ENCODE results near the gene STK10. TPM values are rescaled to one million over a fixed set of nuclear protein-coding genes. Genes with fewer than 3 reads are reported as not detected.
A peak's percentile ranks its signal among the peaks of the same experiment; 100 is the strongest.

The STK10 gene
- polyA plus RNA-seq, 1 experiment, result 14.3 TPM

DNA sequence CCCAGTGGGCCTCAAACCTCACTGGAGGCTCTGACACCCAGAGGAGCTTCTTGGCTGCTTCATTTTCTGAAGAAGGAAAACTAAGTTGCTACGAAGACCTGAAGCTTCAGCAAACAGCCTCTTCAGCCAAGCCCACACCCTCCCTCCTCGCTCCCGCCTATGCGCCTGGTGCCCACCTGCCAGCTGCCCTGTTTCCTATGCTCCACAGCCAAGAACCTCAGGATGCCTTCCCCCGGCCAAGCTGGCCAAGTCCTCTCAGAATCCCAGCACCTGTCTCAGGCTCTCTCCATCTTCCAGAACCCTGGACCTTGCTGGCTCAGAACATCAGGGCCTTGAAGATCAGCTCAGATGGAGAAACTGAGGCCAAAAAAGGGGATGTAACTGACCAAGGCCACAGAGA, 60.4 kb downstream of the STK10 start:
- DNase-seq (ENCODE audit: low read depth), result no peak
- POLR2A ChIA-PET, result no interaction called here
- H3K4me3 ChIP-seq (ENCODE audit: low read depth, low read length), result no peak overlapping the region
- H3K27me3 ChIP-seq (ENCODE audit: control insufficient read depth, insufficient read depth, low read length), result no peaks in the 10 kb centered on the region
- TF ChIP-seq, protein P1, sequence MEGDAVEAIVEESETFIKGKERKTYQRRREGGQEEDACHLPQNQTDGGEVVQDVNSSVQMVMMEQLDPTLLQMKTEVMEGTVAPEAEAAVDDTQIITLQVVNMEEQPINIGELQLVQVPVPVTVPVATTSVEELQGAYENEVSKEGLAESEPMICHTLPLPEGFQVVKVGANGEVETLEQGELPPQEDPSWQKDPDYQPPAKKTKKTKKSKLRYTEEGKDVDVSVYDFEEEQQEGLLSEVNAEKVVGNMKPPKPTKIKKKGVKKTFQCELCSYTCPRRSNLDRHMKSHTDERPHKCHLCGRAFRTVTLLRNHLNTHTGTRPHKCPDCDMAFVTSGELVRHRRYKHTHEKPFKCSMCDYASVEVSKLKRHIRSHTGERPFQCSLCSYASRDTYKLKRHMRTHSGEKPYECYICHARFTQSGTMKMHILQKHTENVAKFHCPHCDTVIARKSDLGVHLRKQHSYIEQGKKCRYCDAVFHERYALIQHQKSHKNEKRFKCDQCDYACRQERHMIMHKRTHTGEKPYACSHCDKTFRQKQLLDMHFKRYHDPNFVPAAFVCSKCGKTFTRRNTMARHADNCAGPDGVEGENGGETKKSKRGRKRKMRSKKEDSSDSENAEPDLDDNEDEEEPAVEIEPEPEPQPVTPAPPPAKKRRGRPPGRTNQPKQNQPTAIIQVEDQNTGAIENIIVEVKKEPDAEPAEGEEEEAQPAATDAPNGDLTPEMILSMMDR (IDR thresholded peaks at IDR 0.05; ENCODE audit: insufficient read depth, low read depth, low read length), result no peak
- peaks cover 3% of the 10 kb centered on the region; the same call in 1 of the 2 replicates for H3K36me3 ChIP-seq (ENCODE audit: control insufficient read depth, insufficient read depth, low read length)
- CTCF ChIA-PET, result interaction anchor here (0.8 to 0.9 kb wide), 2 partner anchors 15 kb away, joined by 3 read pairs; no protein-coding TSS in a partner anchor

DNA sequence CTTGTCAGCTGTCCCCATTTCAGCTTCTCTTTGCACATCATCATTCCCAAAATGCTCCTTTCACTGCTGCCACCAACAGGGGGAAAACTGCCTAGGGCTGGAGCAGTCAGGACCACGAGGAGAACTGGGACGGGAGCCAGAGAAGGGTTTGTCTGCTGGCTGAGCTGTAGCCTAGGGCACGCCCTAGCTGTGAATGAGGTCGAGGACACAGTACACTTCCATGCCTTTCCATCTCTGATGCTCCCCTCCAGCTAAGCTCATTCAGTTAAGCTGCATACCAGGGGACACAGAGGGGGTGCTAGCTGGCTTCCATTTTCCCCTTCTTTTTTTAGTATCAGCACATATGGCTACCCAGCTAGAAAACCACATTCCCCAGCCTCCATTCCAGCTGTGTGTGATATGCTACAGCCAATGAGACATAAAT, 64.7 kb downstream of the STK10 start:
- no peak for DNase-seq (ENCODE audit: low read depth)
- Histone ChIP-seq H3K4me3 (ENCODE audit: low read depth, low read length) (no peak overlapping the region), H3K27me3 (ENCODE audit: control insufficient read depth, insufficient read depth, low read length) (no peaks in the 10 kb centered on the region), H3K36me3 (ENCODE audit: control insufficient read depth, insufficient read depth, low read length) (peaks cover 3% of the 10 kb centered on the region; the same call in 1 of the 2 replicates)
- ChIA-PET CTCF (interaction anchor here (0.6 to 1.7 kb wide), 9 partner anchors 9 to 185 kb away, joined by 3 to 5 read pairs (median 4); no protein-coding TSS in a partner anchor), POLR2A (no interaction called here)
- TF ChIP-seq, protein P1 (IDR thresholded peaks at IDR 0.05; ENCODE audit: insufficient read depth, low read depth, low read length), result peak; percentile 62

DNA sequence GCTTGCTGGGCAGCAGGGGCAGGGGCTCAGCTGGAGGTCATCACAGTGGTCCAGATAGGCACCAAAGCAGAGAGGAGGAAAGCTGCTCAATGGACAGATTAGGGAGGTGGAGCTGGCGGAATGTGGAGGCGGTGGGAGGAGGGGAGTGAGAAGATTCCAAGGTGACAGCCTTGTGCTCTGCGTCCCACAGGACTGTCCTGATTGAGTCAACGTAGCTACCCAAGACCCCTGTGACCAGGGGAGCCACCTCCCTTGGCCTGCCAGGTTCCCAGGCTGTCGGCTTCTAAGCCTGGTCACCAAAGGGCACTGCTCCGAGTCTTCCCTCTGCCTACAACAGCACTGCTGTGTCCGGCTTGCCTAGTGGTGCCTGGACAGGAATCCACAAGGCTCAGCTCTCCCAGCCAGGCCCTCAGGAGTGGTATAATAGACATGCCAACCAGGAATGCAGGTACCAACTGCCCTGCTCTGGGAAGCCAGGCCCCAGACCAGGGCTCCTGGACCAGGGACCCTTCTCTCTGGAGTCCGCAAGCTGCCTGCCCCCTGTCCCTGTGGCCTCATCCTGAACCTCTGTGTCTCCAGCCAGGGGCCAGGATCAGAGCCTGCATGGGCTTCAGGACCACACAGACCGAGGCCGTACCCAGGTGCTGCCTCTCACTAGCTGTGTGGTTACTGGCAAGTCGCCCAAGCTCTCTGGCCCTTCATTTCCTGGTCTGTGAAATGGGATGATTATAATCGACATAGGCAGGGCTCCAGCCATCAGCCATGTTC, 67.9 kb downstream of the STK10 start:
- TF ChIP-seq, protein P1 (IDR thresholded peaks at IDR 0.05; ENCODE audit: insufficient read depth, low read depth, low read length), result no peak
- ChIA-PET POLR2A (no interaction called here), CTCF (interaction anchor here (0.6 to 2.9 kb wide), 3 partner anchors 12 to 782 kb away, joined by 3 to 9 read pairs (median 4); no protein-coding TSS in a partner anchor)
- Histone ChIP-seq H3K36me3 (ENCODE audit: control insufficient read depth, insufficient read depth, low read length) (peaks cover 7% of the 10 kb centered on the region; the same call in 1 of the 2 replicates), H3K4me3 (ENCODE audit: low read depth, low read length) (no peak overlapping the region), H3K27me3 (ENCODE audit: control insufficient read depth, insufficient read depth, low read length) (no peaks in the 10 kb centered on the region)
- no peak for DNase-seq (ENCODE audit: low read depth)

DNA sequence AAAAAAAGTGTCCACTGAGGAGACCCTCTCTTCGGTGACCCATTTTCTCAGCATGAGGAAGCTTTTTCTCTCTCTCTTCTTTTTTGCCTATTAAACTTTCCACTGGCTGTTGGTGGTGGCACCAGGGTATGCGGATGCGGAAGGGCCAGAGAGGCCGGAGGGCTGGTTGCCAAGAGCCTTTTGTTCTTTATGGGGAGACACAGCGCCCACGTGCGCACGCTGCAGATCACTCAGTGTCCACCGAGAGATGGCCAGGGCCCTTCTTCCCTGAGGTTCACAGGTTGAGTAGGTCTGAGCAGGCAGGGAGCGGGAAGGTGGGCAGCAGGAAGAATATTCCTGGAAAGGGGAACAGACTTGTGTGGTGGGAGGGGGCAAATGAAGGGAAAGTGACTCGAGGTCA, 69.1 kb downstream of the STK10 start:
- Histone ChIP-seq H3K36me3 (ENCODE audit: control insufficient read depth, insufficient read depth, low read length) (peaks cover 10% of the 10 kb centered on the region), H3K27me3 (ENCODE audit: control insufficient read depth, insufficient read depth, low read length) (no peaks in the 10 kb centered on the region), H3K4me3 (ENCODE audit: low read depth, low read length) (no peak overlapping the region)
- CTCF ChIA-PET, result interaction anchor here (2.9 kb wide), 1 partner anchor 174 kb away, joined by 9 read pairs; no protein-coding TSS in a partner anchor
- TF ChIP-seq, protein P1 (IDR thresholded peaks at IDR 0.05; ENCODE audit: insufficient read depth, low read depth, low read length), result no peak
- DNase-seq (ENCODE audit: low read depth), result no peak
- POLR2A ChIA-PET, result no interaction called here

DNA sequence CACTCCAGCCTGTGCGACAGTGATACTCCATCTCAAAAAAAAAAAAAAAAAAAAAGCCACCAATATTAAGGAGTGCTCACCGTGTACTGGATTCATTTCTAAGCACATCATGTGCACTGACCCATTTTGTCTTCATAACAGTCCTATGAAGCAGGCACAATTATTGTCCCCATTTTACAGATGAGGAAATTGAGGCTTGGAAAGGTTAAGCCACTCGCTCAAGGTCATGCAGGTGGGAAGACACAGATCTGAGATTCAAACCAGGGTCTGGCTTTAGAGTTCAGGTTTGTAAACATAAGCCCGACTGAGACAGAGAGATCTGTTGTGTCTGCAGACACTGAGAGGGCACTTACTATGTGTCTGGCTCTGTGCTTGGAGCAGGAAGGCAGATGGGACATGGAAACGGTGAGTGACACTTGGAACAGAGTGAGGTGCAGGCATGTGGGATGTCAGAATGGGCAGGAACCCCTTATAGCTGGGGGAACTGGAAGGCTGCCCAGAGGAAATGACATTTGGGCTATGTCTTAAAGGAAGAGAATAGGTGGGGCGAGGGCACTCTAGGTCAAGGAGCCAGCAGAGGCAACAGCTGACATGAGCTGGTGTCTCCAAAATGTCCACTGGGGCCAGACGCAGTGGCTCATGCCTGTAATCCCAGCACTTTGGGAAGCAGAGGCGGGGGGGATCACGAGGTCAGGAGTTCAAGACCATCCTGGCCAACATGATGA, 69.9 kb downstream of the STK10 start:
- Histone ChIP-seq H3K27me3 (ENCODE audit: control insufficient read depth, insufficient read depth, low read length) (no peaks in the 10 kb centered on the region), H3K4me3 (ENCODE audit: low read depth, low read length) (no peak overlapping the region), H3K36me3 (ENCODE audit: control insufficient read depth, insufficient read depth, low read length) (peaks cover 10% of the 10 kb centered on the region)
- DNase-seq (ENCODE audit: low read depth), result no peak
- TF ChIP-seq, protein P1 (IDR thresholded peaks at IDR 0.05; ENCODE audit: insufficient read depth, low read depth, low read length), result no peak
- CTCF ChIA-PET, result interaction anchor here (2.9 kb wide), 1 partner anchor 175 kb away, joined by 9 read pairs; no protein-coding TSS in a partner anchor
- POLR2A ChIA-PET, result no interaction called here

Data from BJ (cell line).